Measurements from ENCODE around the gene CAB39. TPM values are rescaled to one million over a fixed set of nuclear protein-coding genes. Genes with fewer than 3 reads are reported as not detected.

The CAB39 gene
- total RNA-seq, 2 experiments from 2014 or later, result 175 to 178 TPM

GRCh38 chr2:230757476-230757875 is 44.8 kb downstream of the CAB39 start:
- no peak overlapping the region for H3K27ac Mint-ChIP-seq
- ChIA-PET POLR2A (no interaction called here), CTCF (interaction anchor here (0.8 to 1.2 kb wide), 3 partner anchors 21 to 67 kb away, joined by 3 to 4 read pairs (median 3); no protein-coding TSS in a partner anchor)
- peaks cover 82% of the 10 kb centered on the region for H3K4me1 Mint-ChIP-seq (ENCODE audit: low read depth)
- no peak overlapping the region for H3K4me3 Mint-ChIP-seq
- peaks cover 77% of the 10 kb centered on the region for H3K36me3 Mint-ChIP-seq (ENCODE audit: low read depth)
- ATAC-seq (no peak), DNase-seq (no peak)
- H3K27me3 Mint-ChIP-seq (ENCODE audit: low read depth), result no peaks in the 10 kb centered on the region
- H3K9me3 Mint-ChIP-seq (ENCODE audit: insufficient read depth), result no peaks in the 10 kb centered on the region

DNA sequence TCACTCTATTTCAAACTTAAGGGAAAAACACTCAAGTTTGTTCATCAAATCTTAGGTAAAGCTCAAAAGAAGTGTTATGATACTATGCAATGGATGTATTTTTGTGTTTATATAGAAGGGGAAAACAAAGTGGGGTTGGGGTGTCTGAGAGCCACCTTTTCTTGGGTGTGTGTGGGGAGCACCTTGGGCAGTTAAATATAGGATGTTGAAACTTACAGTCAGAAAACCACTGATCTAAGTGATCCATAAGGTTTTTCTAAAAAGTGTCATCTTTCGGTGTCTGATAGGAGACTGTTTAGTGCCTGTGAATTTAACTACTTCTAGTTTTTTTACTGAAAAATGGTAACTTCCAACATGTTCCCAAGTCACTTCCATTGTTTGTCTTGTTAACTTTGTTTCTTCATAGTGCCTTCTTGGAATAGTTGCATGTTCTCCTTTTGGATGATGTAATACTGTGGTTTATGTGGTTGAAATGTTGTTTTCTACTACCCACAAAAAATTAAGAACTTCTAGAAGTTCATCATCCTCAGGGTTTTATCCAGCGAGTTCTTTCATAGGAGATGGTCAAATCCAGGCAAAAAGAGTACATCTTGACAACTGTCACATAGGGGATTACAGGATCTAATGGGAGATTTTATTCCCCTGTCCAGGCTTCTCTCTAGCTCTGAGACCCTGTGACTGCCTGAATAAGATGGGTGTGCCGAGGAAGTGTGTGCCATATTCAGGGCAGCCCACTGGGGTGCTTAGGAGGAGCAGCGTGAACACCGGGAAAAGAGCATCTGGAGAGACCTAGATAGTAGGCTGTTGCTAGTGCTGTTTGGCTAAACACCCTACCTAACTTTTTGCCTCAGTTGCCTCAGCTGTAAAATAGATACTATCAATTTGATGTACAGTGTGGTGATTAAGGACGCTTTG is 46.2 kb downstream of the CAB39 start:
- DNase-seq (no peak), ATAC-seq (no peak)
- ChIA-PET POLR2A (no interaction called here), CTCF (no interaction called here)
- no peaks in the 10 kb centered on the region for H3K9me3 Mint-ChIP-seq (ENCODE audit: insufficient read depth)
- H3K27me3 Mint-ChIP-seq (ENCODE audit: low read depth), result no peaks in the 10 kb centered on the region
- H3K27ac Mint-ChIP-seq, result peak overlapping the region; percentile 60
- H3K4me3 Mint-ChIP-seq, result no peak overlapping the region
- H3K36me3 Mint-ChIP-seq (ENCODE audit: low read depth), result peaks cover 69% of the 10 kb centered on the region
- H3K4me1 Mint-ChIP-seq (ENCODE audit: low read depth), result peaks cover 75% of the 10 kb centered on the region

DNA sequence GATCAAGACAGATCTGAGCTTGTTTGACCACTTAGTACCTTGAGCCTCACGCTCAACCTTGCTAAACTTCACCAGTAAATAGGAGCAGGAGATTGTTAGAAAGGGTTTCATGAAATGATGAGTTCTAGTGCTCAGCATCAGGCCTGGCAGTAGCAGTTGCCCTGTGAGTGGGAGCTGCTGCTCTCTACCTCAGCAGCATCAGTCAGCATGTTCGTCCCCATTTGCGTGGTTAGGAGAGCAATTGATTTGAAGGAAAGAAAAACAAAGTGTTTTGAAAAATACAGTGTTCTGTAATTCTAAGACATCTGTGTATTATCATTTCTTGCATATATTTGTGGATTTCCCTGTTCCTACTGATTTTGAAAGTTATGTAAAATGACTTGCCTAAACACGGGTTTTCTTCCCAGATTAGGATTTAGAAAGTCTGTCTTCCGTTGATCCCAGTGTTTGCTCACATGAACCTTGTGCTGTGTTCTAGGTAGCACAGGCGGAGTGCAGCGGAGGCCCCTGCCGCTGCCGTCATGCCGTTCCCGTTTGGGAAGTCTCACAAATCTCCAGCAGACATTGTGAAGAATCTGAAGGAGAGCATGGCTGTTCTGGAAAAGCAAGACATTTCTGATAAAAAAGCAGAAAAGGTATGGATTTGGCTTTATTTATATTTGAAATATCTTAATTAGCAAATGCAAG is 47.0 kb downstream of the CAB39 start:
- ATAC-seq, result no peak
- CTCF ChIA-PET, result no interaction called here
- Mint-ChIP-seq H3K4me1 (ENCODE audit: low read depth) (peaks cover 68% of the 10 kb centered on the region), H3K9me3 (ENCODE audit: insufficient read depth) (no peaks in the 10 kb centered on the region), H3K27me3 (ENCODE audit: low read depth) (no peaks in the 10 kb centered on the region), H3K27ac (peak overlapping the region; percentile 56), H3K36me3 (ENCODE audit: low read depth) (peaks cover 71% of the 10 kb centered on the region), H3K4me3 (no peak overlapping the region)
- POLR2A ChIA-PET, result no interaction called here
- DNase-seq, result no peak

GRCh38 chr2:230761704-230762103 is 49.1 kb downstream of the CAB39 start:
- peaks cover 72% of the 10 kb centered on the region for H3K36me3 Mint-ChIP-seq (ENCODE audit: low read depth)
- ATAC-seq, result no peak
- H3K9me3 Mint-ChIP-seq (ENCODE audit: insufficient read depth), result no peaks in the 10 kb centered on the region
- DNase-seq, result no peak
- ChIA-PET POLR2A (interaction anchor here (0.9 kb wide), 1 partner anchor 48 kb away, joined by 3 read pairs; no protein-coding TSS in a partner anchor), CTCF (interaction anchor here (0.6 to 2.9 kb wide), 16 partner anchors 11 to 695 kb away, joined by 3 to 27 read pairs (median 4); no protein-coding TSS in a partner anchor)
- no peak overlapping the region for H3K4me3 Mint-ChIP-seq
- peaks cover 53% of the 10 kb centered on the region for H3K4me1 Mint-ChIP-seq (ENCODE audit: low read depth)
- no peak overlapping the region for H3K27ac Mint-ChIP-seq
- H3K27me3 Mint-ChIP-seq (ENCODE audit: low read depth), result no peaks in the 10 kb centered on the region

- ATAC-seq (peak; percentile 88), DNase-seq (peak; percentile 51)
- ChIA-PET CTCF (interaction anchor here (0.6 to 2.9 kb wide), 19 partner anchors 10 to 754 kb away, joined by 3 to 27 read pairs (median 3); no protein-coding TSS in a partner anchor), POLR2A (interaction anchor here (0.9 kb wide), 1 partner anchor 48 kb away, joined by 3 read pairs; no protein-coding TSS in a partner anchor)
- peaks cover 74% of the 10 kb centered on the region for H3K36me3 Mint-ChIP-seq (ENCODE audit: low read depth)
- no peak overlapping the region for H3K27ac Mint-ChIP-seq
- H3K4me3 Mint-ChIP-seq, result no peak overlapping the region
- no peaks in the 10 kb centered on the region for H3K27me3 Mint-ChIP-seq (ENCODE audit: low read depth)
- H3K4me1 Mint-ChIP-seq (ENCODE audit: low read depth), result peaks cover 50% of the 10 kb centered on the region
- H3K9me3 Mint-ChIP-seq (ENCODE audit: insufficient read depth), result no peaks in the 10 kb centered on the region
Observed at GRCh38 chr2:230762317-230762896, 49.8 kb downstream of the CAB39 start.

- no peak for ATAC-seq
- Mint-ChIP-seq H3K9me3 (ENCODE audit: insufficient read depth) (no peaks in the 10 kb centered on the region), H3K36me3 (ENCODE audit: low read depth) (peaks cover 75% of the 10 kb centered on the region), H3K27me3 (ENCODE audit: low read depth) (no peaks in the 10 kb centered on the region), H3K4me1 (ENCODE audit: low read depth) (peaks cover 47% of the 10 kb centered on the region), H3K4me3 (no peak overlapping the region), H3K27ac (no peak overlapping the region)
- ChIA-PET POLR2A (no interaction called here), CTCF (interaction anchor here (0.8 kb wide), 1 partner anchor 34 kb away, joined by 4 read pairs; no protein-coding TSS in a partner anchor)
- no peak for DNase-seq
Observed at GRCh38 chr2:230764346-230764745, 51.7 kb downstream of the CAB39 start.

GRCh38 chr2:230765611-230766300 is 53.1 kb downstream of the CAB39 start:
- CTCF ChIA-PET, result no interaction called here
- ATAC-seq (no peak), DNase-seq (no peak)
- Mint-ChIP-seq H3K27ac (no peak overlapping the region), H3K9me3 (ENCODE audit: insufficient read depth) (no peaks in the 10 kb centered on the region), H3K36me3 (ENCODE audit: low read depth) (peaks cover 76% of the 10 kb centered on the region), H3K27me3 (ENCODE audit: low read depth) (no peaks in the 10 kb centered on the region), H3K4me3 (no peak overlapping the region), H3K4me1 (ENCODE audit: low read depth) (peaks cover 45% of the 10 kb centered on the region)
- POLR2A ChIA-PET, result no interaction called here

- no peak for ATAC-seq
- Mint-ChIP-seq H3K4me1 (ENCODE audit: low read depth) (peaks cover 54% of the 10 kb centered on the region), H3K36me3 (ENCODE audit: low read depth) (peaks cover 77% of the 10 kb centered on the region), H3K27me3 (ENCODE audit: low read depth) (no peaks in the 10 kb centered on the region), H3K9me3 (ENCODE audit: insufficient read depth) (no peaks in the 10 kb centered on the region), H3K4me3 (no peak overlapping the region), H3K27ac (no peak overlapping the region)
- ChIA-PET CTCF (interaction anchor here (1.2 to 2.1 kb wide), 2 partner anchors 24 to 31 kb away, joined by 3 to 9 read pairs; no protein-coding TSS in a partner anchor), POLR2A (interaction anchor here (0.6 to 1.1 kb wide), 2 partner anchors 45 to 54 kb away, joined by 3 to 5 read pairs; no protein-coding TSS in a partner anchor)
- DNase-seq, result no peak
Observed at GRCh38 chr2:230767862-230768388, 55.3 kb downstream of the CAB39 start.

GRCh38 chr2:230770804-230771203 is 58.2 kb downstream of the CAB39 start:
- ChIA-PET POLR2A (interaction anchor here (1.2 kb wide), 1 partner anchor 7 kb away, joined by 3 read pairs; no protein-coding TSS in a partner anchor), CTCF (interaction anchor here (0.6 to 1.2 kb wide), 5 partner anchors 28 to 77 kb away, joined by 3 read pairs; no protein-coding TSS in a partner anchor)
- Mint-ChIP-seq H3K4me3 (no peak overlapping the region), H3K9me3 (ENCODE audit: insufficient read depth) (no peaks in the 10 kb centered on the region), H3K27me3 (ENCODE audit: low read depth) (no peaks in the 10 kb centered on the region), H3K36me3 (ENCODE audit: low read depth) (peaks cover 88% of the 10 kb centered on the region), H3K27ac (peak overlapping the region; percentile 42), H3K4me1 (ENCODE audit: low read depth) (peaks cover 72% of the 10 kb centered on the region)
- DNase-seq, result no peak
- ATAC-seq, result no peak

DNA sequence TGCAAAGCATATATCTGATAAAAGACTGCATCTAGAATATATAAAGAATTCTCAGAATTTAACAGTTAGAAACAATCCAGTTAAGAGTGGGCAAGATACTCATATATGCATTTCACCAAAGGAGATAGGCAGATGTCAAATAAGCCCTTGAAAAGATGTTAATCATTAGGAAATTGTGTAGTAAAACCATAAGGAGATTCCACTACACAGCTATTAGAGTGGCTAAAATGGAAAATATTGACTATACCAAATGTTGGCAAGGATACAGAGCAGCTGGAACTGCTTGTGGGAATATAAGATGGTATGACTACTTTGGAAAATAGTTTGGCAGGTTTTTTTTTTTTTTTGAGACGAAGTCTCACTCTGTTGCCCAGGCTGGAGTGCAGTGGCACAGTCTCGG is 59.5 kb downstream of the CAB39 start:
- Mint-ChIP-seq H3K4me3 (no peak overlapping the region), H3K9me3 (ENCODE audit: insufficient read depth) (no peaks in the 10 kb centered on the region), H3K36me3 (ENCODE audit: low read depth) (peaks cover 87% of the 10 kb centered on the region), H3K27me3 (ENCODE audit: low read depth) (no peaks in the 10 kb centered on the region), H3K27ac (no peak overlapping the region), H3K4me1 (ENCODE audit: low read depth) (peaks cover 83% of the 10 kb centered on the region)
- DNase-seq (no peak), ATAC-seq (no peak)
- ChIA-PET POLR2A (no interaction called here), CTCF (interaction anchor here (0.7 to 2.4 kb wide), 4 partner anchors 10 to 58 kb away, joined by 3 to 14 read pairs (median 3); no protein-coding TSS in a partner anchor)
